Uterus (tissue), 4 donors: ENCODE data around the gene RSRC1. TPM values are rescaled to one million over a fixed set of nuclear protein-coding genes. Genes with fewer than 3 reads are reported as not detected.

ENCODE experiments used
- DNase-seq, 2 donors: peaks; one replicate each; pipeline ENCODE4 v3.0.0-alpha.2; 2019 to 2020
- H3K27ac ChIP-seq, 2 donors: fragments of 200-600 bp; sonication (generic); 1 replicate in 1 of 2; 2 replicates in 1 of 2; pipeline ENCODE4 v1.5.1; 2016 to 2018
- H3K27me3 ChIP-seq, 2 donors: fragments of 200-600 bp; sonication (generic); one replicate each; pipeline ENCODE4 v1.5.1; 2018 to 2019; ENCODE audit warnings: control low read depth in 1 of 2
- H3K36me3 ChIP-seq, 2 donors: fragments of 200-600 bp; sonication (generic); one replicate each; pipeline ENCODE4 v1.5.1; 2019; ENCODE audit warnings: control low read depth in 1 of 2
- H3K4me1 ChIP-seq, 2 donors: fragments of 200-600 bp; sonication (generic); one replicate each; pipeline ENCODE4 v1.5.1; 2018 to 2019; ENCODE audit warnings: control low read depth in 1 of 2
- H3K4me3 ChIP-seq, 2 donors: fragments of 200-600 bp; sonication (generic); 1 replicate in 1 of 2; 2 replicates in 1 of 2; pipeline ENCODE4 v1.5.1; 2018 to 2019; ENCODE audit warnings: mild to moderate bottlenecking in 1 of 2
- H3K9me3 ChIP-seq, 2 donors: fragments of 200-600 bp; sonication (generic); one replicate each; pipeline ENCODE4 v1.5.1; 2019; ENCODE audit warnings: control low read depth in 1 of 2
- CTCF ChIP-seq, 4 experiments: fragments of 200-600 bp in 2 of 4; fragments of 450-650 bp in 2 of 4; sonication (generic) in 2 of 4; IDR thresholded peaks; one replicate each; pipeline ENCODE4 v1.5.1; 2016 to 2019; ENCODE audit warnings: antibody characterized with exemption in 4 of 4, mild to moderate bottlenecking in 2 of 4, moderate library complexity in 1 of 4
- POLR2A ChIP-seq, 2 donors: fragments of 450-650 bp; IDR thresholded peaks; one replicate each; pipeline ENCODE4 v1.6.1; 2016; ENCODE audit warnings: antibody characterized with exemption in 2 of 2, mild to moderate bottlenecking in 1 of 2, moderate library complexity in 1 of 2
- intact Hi-C: fragments of 100-400 bp; cut with DNase I; formaldehyde crosslinking; loops from one replicate; pipeline ENCODE4 v1.15.1; 2023; ENCODE audit warnings: low total_unique reads
- total RNA-seq, 4 donors: library from RNA; depleted of rRNA in 3 of 4; stranded (reverse); fragments of >200 nt in 3 of 4; gene quantifications; one replicate each; pipeline versions ENCODE4 v1.1.0 to v1.2.4, GENCODE V29; 2014 to 2023
- donor health status: DM: yes; HTN: yes; CAD: no.

RSRC1 gene
- total RNA-seq, 4 donors from 2014 or later = 24.1 to 128 (median 60.6) TPM

GRCh38 chr3:158447408-158447807, 337.5 kb downstream of the RSRC1 start:
- Histone ChIP-seq H3K4me3 (no peak overlapping the region), H3K27ac (no peak overlapping the region), H3K27me3 (no peaks in the 10 kb centered on the region), H3K9me3 (no peaks in the 10 kb centered on the region), H3K4me1 (no peaks in the 10 kb centered on the region), H3K36me3 (no peaks in the 10 kb centered on the region)
- intact Hi-C loops = no loop called here
- DNase-seq = no peak
- no peak for TF ChIP-seq CTCF (IDR thresholded peaks at IDR 0.05)
- TF ChIP-seq POLR2A (IDR thresholded peaks at IDR 0.05) = no peak

GRCh38 chr3:158451405-158452055, 341.6 kb downstream of the RSRC1 start:
- no peak overlapping the region for H3K4me3 ChIP-seq
- no peaks in the 10 kb centered on the region for H3K4me1 ChIP-seq
- intact Hi-C loops = no loop called here
- no peaks in the 10 kb centered on the region for H3K27me3 ChIP-seq
- H3K9me3 ChIP-seq = no peaks in the 10 kb centered on the region
- TF ChIP-seq POLR2A (IDR thresholded peaks at IDR 0.05) (no peak), CTCF (IDR thresholded peaks at IDR 0.05) (no peak)
- no peaks in the 10 kb centered on the region for H3K36me3 ChIP-seq
- no peak overlapping the region for H3K27ac ChIP-seq
- no peak for DNase-seq

GRCh38 chr3:158452334-158452733, 342.4 kb downstream of the RSRC1 start:
- Histone ChIP-seq H3K27me3 (no peaks in the 10 kb centered on the region), H3K4me1 (no peaks in the 10 kb centered on the region), H3K36me3 (no peaks in the 10 kb centered on the region), H3K9me3 (no peaks in the 10 kb centered on the region), H3K4me3 (no peak overlapping the region), H3K27ac (no peak overlapping the region)
- no peak for DNase-seq
- TF ChIP-seq CTCF (IDR thresholded peaks at IDR 0.05) (no peak), POLR2A (IDR thresholded peaks at IDR 0.05) (no peak)
- intact Hi-C loops = no loop called here

DNA sequence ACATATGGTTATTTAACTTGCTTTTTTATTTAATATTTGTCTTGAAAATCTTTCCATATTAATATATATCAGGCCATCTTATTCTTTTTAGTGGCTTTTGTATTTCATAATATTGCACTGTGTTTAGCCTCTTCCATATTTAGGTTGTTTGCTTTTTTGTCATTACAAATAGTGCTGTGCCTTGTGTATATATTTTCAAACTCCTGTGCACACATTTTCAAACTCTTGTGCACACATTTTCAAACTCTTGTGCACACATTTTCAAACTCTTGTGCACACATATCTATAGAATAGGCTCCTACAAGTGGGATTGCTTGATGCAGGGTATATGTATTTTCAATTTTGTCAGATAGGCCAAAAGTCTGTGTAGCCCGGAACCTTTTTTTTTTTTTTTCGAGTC, 343.1 kb downstream of the RSRC1 start:
- no peak overlapping the region for H3K4me3 ChIP-seq
- no peak overlapping the region for H3K27ac ChIP-seq
- no peak for DNase-seq
- H3K9me3 ChIP-seq = no peaks in the 10 kb centered on the region
- H3K27me3 ChIP-seq = no peaks in the 10 kb centered on the region
- no peaks in the 10 kb centered on the region for H3K4me1 ChIP-seq
- no peak for TF ChIP-seq CTCF (IDR thresholded peaks at IDR 0.05)
- no peak for TF ChIP-seq POLR2A (IDR thresholded peaks at IDR 0.05)
- intact Hi-C loops = no loop called here
- no peaks in the 10 kb centered on the region for H3K36me3 ChIP-seq

- no peaks in the 10 kb centered on the region for H3K27me3 ChIP-seq
- no peaks in the 10 kb centered on the region for H3K4me1 ChIP-seq
- no peak overlapping the region for H3K4me3 ChIP-seq
- TF ChIP-seq POLR2A (IDR thresholded peaks at IDR 0.05) (no peak), CTCF (IDR thresholded peaks at IDR 0.05) (no peak)
- H3K9me3 ChIP-seq = no peaks in the 10 kb centered on the region
- intact Hi-C loops = no loop called here
- DNase-seq = no peak
- H3K27ac ChIP-seq = no peak overlapping the region
- H3K36me3 ChIP-seq = no peaks in the 10 kb centered on the region
These were observed 344.0 kb downstream of the RSRC1 start for GRCh38 chr3:158453865-158454264.
